ENCODE results near the gene LRRC4C. TPM values are rescaled to one million over a fixed set of nuclear protein-coding genes. Genes with fewer than 3 reads are reported as not detected.

LRRC4C gene
- polyA plus RNA-seq, 1 donor from 2014 or later, result 24.3 TPM

DNA sequence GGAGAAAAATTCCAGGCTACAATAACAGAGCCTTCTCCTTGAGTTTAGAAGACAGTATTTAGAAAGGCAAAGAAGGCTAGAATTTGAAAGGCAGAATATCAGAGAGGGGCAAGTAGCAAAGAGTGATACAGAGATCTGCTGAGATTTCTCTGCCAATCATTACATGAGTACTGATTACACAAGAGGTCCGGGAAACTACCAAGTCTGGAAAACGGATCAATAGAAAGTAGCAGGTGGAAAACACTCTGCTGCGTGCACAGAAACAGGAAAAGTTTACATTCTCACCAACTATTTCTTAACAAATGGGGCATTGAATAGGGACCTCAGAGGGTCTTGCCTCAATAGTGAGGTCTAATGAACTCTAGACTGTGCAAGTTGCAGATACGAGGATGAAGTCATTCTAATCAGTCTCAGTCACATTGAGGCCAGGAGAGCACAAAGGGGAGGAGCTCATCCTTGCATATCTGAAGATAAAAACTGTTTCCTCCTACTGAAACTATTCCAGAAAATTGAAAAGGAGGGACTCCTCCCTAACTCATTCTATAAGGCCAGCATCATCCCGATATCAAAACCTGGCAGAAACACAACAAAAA is 1099.2 kb downstream of the LRRC4C start:
- Histone ChIP-seq H2AFZ (ENCODE audit: low read depth, low read length) (no peak overlapping the region), H3K79me2 (replicated peaks; ENCODE audit: insufficient read depth, low read length) (no peaks in the 10 kb centered on the region), H3K27me3 (ENCODE audit: insufficient read depth, low read depth, low read length) (no peaks in the 10 kb centered on the region), H3K9me2 (ENCODE audit: insufficient read depth, low read length) (no peaks in the 10 kb centered on the region), H3K36me3 (ENCODE audit: insufficient read depth, low read length) (no peaks in the 10 kb centered on the region), H3K9me3 (ENCODE audit: low read length) (no peaks in the 10 kb centered on the region), H3K4me2 (ENCODE audit: low read length) (no peak overlapping the region), H3K9ac (ENCODE audit: low read length) (no peak overlapping the region), H4K20me1 (ENCODE audit: insufficient read depth) (no peaks in the 10 kb centered on the region), H3K4me3 (ENCODE audit: low read length) (no peak overlapping the region), H3F3A (ENCODE audit: insufficient read depth, low read length, poor library complexity, severe bottlenecking) (no peaks in the 10 kb centered on the region), H3K27ac (ENCODE audit: low read length) (no peak overlapping the region)
- TF ChIP-seq TAF1 (IDR thresholded peaks at IDR 0.05; ENCODE audit: low read depth), result no peak
- TF ChIP-seq RAD21 (conservative IDR thresholded peaks at IDR 0.05), result no peak

DNA sequence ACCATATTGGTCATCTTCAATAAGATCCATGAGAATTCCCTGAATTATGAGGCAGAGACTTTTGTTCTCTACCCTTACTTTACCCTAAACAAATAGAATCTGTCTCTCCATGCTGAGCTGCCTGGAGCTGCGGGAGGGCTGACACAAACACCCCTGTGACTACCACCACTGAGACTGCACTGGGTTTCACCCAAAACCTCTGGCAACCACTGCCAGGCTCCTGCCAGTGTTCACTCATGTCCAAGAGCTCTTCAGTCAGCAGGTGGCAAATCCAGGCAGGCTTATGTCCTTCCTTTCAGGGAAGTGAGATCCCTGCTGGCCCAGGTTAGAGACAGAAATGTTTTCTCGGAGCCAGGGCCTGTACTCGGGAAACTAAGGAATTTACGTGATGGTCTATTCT is 1105.3 kb downstream of the LRRC4C start:
- Histone ChIP-seq H4K20me1 (ENCODE audit: insufficient read depth) (no peaks in the 10 kb centered on the region), H3K9me3 (ENCODE audit: low read length) (no peaks in the 10 kb centered on the region), H3K27ac (ENCODE audit: low read length) (no peak overlapping the region), H3K27me3 (ENCODE audit: insufficient read depth, low read depth, low read length) (no peaks in the 10 kb centered on the region), H3K4me2 (ENCODE audit: low read length) (no peak overlapping the region), H3F3A (ENCODE audit: insufficient read depth, low read length, poor library complexity, severe bottlenecking) (no peaks in the 10 kb centered on the region), H3K79me2 (replicated peaks; ENCODE audit: insufficient read depth, low read length) (no peaks in the 10 kb centered on the region), H3K9me2 (ENCODE audit: insufficient read depth, low read length) (no peaks in the 10 kb centered on the region), H3K9ac (ENCODE audit: low read length) (no peak overlapping the region), H2AFZ (ENCODE audit: low read depth, low read length) (no peak overlapping the region), H3K4me3 (ENCODE audit: low read length) (no peak overlapping the region), H3K36me3 (ENCODE audit: insufficient read depth, low read length) (no peaks in the 10 kb centered on the region)
- no peak for TF ChIP-seq MXI1 (conservative IDR thresholded peaks at IDR 0.05; ENCODE audit: poor library complexity, severe bottlenecking)
- TF ChIP-seq, protein P1, sequence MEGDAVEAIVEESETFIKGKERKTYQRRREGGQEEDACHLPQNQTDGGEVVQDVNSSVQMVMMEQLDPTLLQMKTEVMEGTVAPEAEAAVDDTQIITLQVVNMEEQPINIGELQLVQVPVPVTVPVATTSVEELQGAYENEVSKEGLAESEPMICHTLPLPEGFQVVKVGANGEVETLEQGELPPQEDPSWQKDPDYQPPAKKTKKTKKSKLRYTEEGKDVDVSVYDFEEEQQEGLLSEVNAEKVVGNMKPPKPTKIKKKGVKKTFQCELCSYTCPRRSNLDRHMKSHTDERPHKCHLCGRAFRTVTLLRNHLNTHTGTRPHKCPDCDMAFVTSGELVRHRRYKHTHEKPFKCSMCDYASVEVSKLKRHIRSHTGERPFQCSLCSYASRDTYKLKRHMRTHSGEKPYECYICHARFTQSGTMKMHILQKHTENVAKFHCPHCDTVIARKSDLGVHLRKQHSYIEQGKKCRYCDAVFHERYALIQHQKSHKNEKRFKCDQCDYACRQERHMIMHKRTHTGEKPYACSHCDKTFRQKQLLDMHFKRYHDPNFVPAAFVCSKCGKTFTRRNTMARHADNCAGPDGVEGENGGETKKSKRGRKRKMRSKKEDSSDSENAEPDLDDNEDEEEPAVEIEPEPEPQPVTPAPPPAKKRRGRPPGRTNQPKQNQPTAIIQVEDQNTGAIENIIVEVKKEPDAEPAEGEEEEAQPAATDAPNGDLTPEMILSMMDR (IDR thresholded peaks at IDR 0.05; ENCODE audit: poor library complexity, severe bottlenecking), result no peak
- no peak for TF ChIP-seq EZH2 (IDR thresholded peaks at IDR 0.05; ENCODE audit: borderline replicate concordance, insufficient read depth, low read length, poor library complexity, severe bottlenecking)
- TF ChIP-seq TAF1 (IDR thresholded peaks at IDR 0.05; ENCODE audit: low read depth), result no peak
- no peak for TF ChIP-seq RAD21 (conservative IDR thresholded peaks at IDR 0.05)
- no peak for TF ChIP-seq EP300 (conservative IDR thresholded peaks at IDR 0.05; ENCODE audit: poor library complexity, severe bottlenecking)
- TF ChIP-seq POLR2AphosphoS5 (IDR thresholded peaks at IDR 0.05), result no peak
- no peak for TF ChIP-seq SMC3 (conservative IDR thresholded peaks at IDR 0.05; ENCODE audit: poor library complexity)
- no peak for TF ChIP-seq REST (IDR thresholded peaks at IDR 0.05; ENCODE audit: borderline replicate concordance)

Measured in neural cell (in vitro differentiated cells).